NB4 (cell line): Measurements from ENCODE around the gene ENOX1.

Experiments used
- DNase-seq: peaks from one replicate; pipeline ENCODE4 v3.0.0; 2010; ENCODE audit warnings: low read depth
- H3K4me3 ChIP-seq: one replicate; pipeline ENCODE4 v1.5.1; 2011; ENCODE audit warnings: mild to moderate bottlenecking, low read depth, low read length, moderate library complexity
- MYC ChIP-seq: IDR thresholded peaks from 2 replicates; pipeline ENCODE4 v1.6.1; 2011; ENCODE audit warnings: low read depth, low read length
- POLR2A ChIP-seq: IDR thresholded peaks from 2 replicates; pipeline ENCODE4 v1.6.1; 2011; ENCODE audit warnings: mild to moderate bottlenecking; ENCODE audit not compliant: insufficient read length; ENCODE audit errors: extremely low read depth
- TF ChIP-seq, protein P1 (sequence below): IDR thresholded peaks from 2 replicates; pipeline ENCODE4 v1.6.1; 2011; ENCODE audit warnings: low read depth, low read length
- TF ChIP-seq, protein P2 (sequence below): IDR thresholded peaks from one replicate; pipeline ENCODE4 v1.5.1; 2012; ENCODE audit warnings: low read depth, low read length

Gene ENOX1

DNA sequence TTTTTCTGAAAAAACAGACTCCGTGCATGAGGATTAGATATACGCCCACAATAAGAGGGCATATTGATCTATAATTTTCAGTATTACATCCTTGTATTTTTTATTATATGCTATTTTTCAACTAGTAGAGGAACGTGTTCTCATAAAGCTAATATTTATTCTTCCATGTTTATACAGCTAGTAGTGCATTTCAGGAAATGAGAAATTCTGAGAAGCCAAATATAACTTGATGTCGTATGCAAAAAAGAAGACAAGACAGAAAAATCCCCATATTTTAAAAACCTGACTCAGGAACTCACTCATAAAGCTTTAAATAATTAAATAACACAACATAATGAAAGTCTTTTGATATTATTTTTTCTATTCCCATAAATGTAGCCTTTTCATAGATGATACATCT, 308.6 kb downstream of the ENOX1 start:
- DNase-seq, result no peak
- TF ChIP-seq MYC (no peak), POLR2A (no peak)
- TF ChIP-seq, protein P1, sequence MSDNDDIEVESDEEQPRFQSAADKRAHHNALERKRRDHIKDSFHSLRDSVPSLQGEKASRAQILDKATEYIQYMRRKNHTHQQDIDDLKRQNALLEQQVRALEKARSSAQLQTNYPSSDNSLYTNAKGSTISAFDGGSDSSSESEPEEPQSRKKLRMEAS, result no peak
- TF ChIP-seq, protein P2, sequence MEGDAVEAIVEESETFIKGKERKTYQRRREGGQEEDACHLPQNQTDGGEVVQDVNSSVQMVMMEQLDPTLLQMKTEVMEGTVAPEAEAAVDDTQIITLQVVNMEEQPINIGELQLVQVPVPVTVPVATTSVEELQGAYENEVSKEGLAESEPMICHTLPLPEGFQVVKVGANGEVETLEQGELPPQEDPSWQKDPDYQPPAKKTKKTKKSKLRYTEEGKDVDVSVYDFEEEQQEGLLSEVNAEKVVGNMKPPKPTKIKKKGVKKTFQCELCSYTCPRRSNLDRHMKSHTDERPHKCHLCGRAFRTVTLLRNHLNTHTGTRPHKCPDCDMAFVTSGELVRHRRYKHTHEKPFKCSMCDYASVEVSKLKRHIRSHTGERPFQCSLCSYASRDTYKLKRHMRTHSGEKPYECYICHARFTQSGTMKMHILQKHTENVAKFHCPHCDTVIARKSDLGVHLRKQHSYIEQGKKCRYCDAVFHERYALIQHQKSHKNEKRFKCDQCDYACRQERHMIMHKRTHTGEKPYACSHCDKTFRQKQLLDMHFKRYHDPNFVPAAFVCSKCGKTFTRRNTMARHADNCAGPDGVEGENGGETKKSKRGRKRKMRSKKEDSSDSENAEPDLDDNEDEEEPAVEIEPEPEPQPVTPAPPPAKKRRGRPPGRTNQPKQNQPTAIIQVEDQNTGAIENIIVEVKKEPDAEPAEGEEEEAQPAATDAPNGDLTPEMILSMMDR, result no peak
- no peak overlapping the region for H3K4me3 ChIP-seq

DNA sequence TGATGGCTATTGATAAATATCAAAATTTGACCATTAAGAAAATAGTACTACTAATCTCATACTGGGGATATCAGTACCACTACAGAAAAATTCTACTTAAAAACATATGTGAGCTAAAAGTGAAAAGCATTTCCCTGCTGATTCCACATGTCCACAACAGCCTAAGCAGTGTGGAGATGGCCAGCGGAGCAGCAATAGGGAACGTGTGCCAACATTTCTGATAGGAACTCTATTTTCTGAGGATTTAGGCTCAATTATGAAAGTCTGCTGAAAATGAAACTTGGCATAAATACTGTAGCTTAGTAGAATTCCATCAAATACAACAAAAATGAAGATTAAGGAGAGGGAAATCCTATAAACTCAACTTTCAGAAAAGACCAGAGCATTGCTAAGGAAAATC, 311.6 kb downstream of the ENOX1 start:
- no peak overlapping the region for H3K4me3 ChIP-seq
- TF ChIP-seq, protein P2, result no peak
- no peak for TF ChIP-seq MYC
- TF ChIP-seq, protein P1, result no peak
- TF ChIP-seq POLR2A, result no peak
- no peak for DNase-seq

DNA sequence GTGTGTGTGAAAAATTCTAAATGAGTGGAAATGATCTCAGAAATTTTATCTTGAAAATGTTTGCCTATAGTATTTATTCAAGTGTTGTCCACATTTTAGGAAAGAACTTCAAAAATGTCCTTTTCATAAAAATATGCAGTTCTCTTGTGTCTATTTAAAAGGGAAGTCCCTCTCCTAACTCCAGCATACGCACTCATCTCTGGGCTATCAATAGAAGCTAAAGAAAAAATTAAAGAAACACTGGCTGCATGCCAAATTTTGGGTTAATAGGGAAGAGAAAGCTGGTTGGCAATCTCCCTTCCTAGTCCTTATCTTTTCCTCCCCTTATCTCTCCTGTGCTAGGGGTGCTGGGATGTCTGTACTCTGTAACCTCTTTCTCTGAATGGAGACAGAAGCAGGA, 313.3 kb downstream of the ENOX1 start:
- no peak for DNase-seq
- TF ChIP-seq, protein P1, result no peak
- TF ChIP-seq, protein P2, result no peak
- TF ChIP-seq POLR2A, result no peak
- TF ChIP-seq MYC, result no peak

DNA sequence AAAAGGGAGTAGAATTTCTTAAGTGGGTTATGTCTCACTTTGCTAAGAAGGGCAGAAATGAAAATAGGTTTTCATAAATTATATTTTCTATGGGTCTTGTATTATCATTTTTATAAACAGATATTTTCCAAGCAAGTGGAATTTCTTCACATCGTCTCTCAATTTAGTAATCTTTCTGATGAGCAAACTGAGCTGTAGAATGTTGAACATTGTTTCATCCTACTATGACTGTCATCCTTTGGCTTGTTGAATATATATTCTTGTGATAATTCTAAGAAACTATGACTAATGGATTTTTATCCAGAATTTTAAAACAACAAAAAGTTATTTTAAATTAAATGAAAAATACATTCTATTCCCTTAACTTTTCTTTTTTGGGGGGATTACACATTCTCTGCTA, 313.8 kb downstream of the ENOX1 start:
- TF ChIP-seq, protein P1, result no peak
- TF ChIP-seq, protein P2, result no peak
- no peak for TF ChIP-seq POLR2A
- no peak overlapping the region for H3K4me3 ChIP-seq

More for the DNA sequence above, 313.3 kb downstream of the ENOX1 start:
- H3K4me3 ChIP-seq, result no peak overlapping the region

DNA sequence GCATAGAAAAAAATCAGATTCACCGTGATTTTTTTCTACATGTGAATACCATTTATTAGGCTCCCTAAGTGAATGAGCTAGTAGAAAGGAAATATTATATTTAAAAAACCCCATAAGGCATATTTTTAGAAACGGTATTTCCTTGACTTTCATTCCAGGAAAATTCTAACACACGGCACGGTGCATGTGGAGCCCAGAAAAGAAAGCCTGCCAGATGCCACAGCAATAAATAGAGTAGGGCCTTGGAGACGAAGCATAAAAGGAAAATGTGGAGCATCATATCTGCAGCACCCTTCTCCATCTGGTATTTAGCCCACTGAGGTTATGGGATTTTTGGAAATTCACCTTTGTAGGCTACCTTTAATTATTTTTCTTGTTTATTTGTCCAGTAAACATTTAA, 314.4 kb downstream of the ENOX1 start:
- no peak for DNase-seq
- H3K4me3 ChIP-seq, result no peak overlapping the region
- TF ChIP-seq, protein P2, result no peak
- TF ChIP-seq, protein P1, result no peak
- TF ChIP-seq POLR2A, result no peak
- no peak for TF ChIP-seq MYC

More for the DNA sequence above, 313.8 kb downstream of the ENOX1 start:
- no peak for DNase-seq

DNA sequence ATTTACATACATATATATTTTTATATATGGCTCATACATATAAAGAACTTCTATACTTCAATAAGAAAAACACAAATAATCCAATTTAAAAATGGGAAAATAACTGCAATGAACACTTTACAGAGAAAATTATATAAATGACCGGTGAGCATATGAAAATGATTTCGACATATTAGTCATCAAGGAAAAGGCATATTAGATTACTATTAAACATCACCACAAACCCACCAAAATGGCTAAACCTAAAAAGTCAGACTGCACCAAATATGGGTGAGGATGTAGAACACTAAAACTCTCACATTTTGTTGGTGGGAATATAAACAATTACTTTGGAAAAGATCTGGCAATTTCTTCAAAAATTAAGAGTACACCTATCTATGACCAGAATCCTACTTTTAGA, 316.2 kb downstream of the ENOX1 start:
- DNase-seq, result no peak
- no peak overlapping the region for H3K4me3 ChIP-seq
- no peak for TF ChIP-seq POLR2A
- TF ChIP-seq, protein P1, result no peak
- no peak for TF ChIP-seq MYC
- TF ChIP-seq, protein P2, result no peak
